ENCODE results near the gene OTP.
"Not testable (repeated sequence)": the region's sequence is repeated elsewhere in the genome, so short reads cannot be mapped to it uniquely, and the experiment has no call there.

Gene OTP

GRCh38 chr5:77638763-77639671 is 504 bp upstream of the OTP start:
- DNase-seq = no peak

GRCh38 chr5:77637170-77637997 is 1.1 kb downstream of the OTP start:
- DNase-seq = no peak

- DNase-seq = no peak
These were observed 1.8 kb downstream of the OTP start for GRCh38 chr5:77636641-77637169.

GRCh38 chr5:77635917-77636640 is 2.4 kb downstream of the OTP start:
- DNase-seq = no peak

GRCh38 chr5:77635067-77635916 is 3.2 kb downstream of the OTP start:
- no peak for DNase-seq

GRCh38 chr5:77633709-77634108 is 4.8 kb downstream of the OTP start:
- no peak for DNase-seq

GRCh38 chr5:77633207-77633675 is 5.3 kb downstream of the OTP start:
- DNase-seq = no peak

GRCh38 chr5:77632526-77633206 is 5.8 kb downstream of the OTP start:
- DNase-seq = no peak

GRCh38 chr5:77630114-77630680 is 8.3 kb downstream of the OTP start:
- DNase-seq = peak; percentile 63 to 72

- DNase-seq = peak; percentile 35 to 37
These were observed 8.9 kb downstream of the OTP start for GRCh38 chr5:77629509-77630113.

GRCh38 chr5:77628840-77629508 is 9.5 kb downstream of the OTP start:
- peak; percentile 22 to 35 for DNase-seq

- DNase-seq = no peak
These were observed 10.4 kb downstream of the OTP start for GRCh38 chr5:77627869-77628674.

- DNase-seq = no peak
These were observed 15.2 kb downstream of the OTP start for GRCh38 chr5:77623203-77623740.

GRCh38 chr5:77621440-77621839 is 17.1 kb downstream of the OTP start:
- no peak for DNase-seq

- no peak for DNase-seq
These were observed 18.1 kb downstream of the OTP start for GRCh38 chr5:77620405-77620804.

- no peak for DNase-seq
These were observed 21.6 kb downstream of the OTP start for GRCh38 chr5:77616920-77617319.

GRCh38 chr5:77608927-77609326 is 29.6 kb downstream of the OTP start:
- DNase-seq = not testable (repeated sequence)

- no peak for DNase-seq
These were observed 31.2 kb downstream of the OTP start for GRCh38 chr5:77607324-77607723.

- no peak for DNase-seq
These were observed 32.2 kb downstream of the OTP start for GRCh38 chr5:77606279-77606678.
